DND-41 (cell line): Measurements from ENCODE around the gene KDM6A.
"Not testable (repeated sequence)": the region's sequence is repeated elsewhere in the genome, so short reads cannot be mapped to it uniquely, and the experiment has no call there.

ENCODE experiments used
- ATAC-seq: fragments of 200-7000 bp; cut with Tn5 transposase; 3 replicates; pipeline ENCODE4 v1.9.1; 2021; ENCODE audit warnings: low read depth; ENCODE audit not compliant: insufficient read depth
- DNase-seq: peaks from one replicate; pipeline ENCODE4 v3.0.0-alpha.2; 2020
- H2AFZ ChIP-seq: 2 replicates; pipeline ENCODE4 v1.6.0; 2012; ENCODE audit warnings: low read depth, low read length
- H3K27ac ChIP-seq: 2 replicates; pipeline ENCODE4 v1.5.1; 2012; ENCODE audit warnings: low read length, inconsistent platforms
- H3K27me3 ChIP-seq: fragments of 200-600 bp; sonication (generic); 2 replicates; pipeline ENCODE4 v1.6.0; 2012; ENCODE audit warnings: low read length, mild to moderate bottlenecking, inconsistent platforms; ENCODE audit not compliant: insufficient read depth, poor library complexity
- H3K36me3 ChIP-seq: 2 replicates; pipeline ENCODE4 v1.5.1; 2012; ENCODE audit warnings: low read length, inconsistent platforms; ENCODE audit not compliant: insufficient read depth
- H3K4me1 ChIP-seq: 2 replicates; pipeline ENCODE4 v1.5.1; 2012; ENCODE audit warnings: mild to moderate bottlenecking, low read length; ENCODE audit not compliant: insufficient read depth
- H3K4me2 ChIP-seq: 2 replicates; pipeline ENCODE4 v1.6.0; 2012; ENCODE audit warnings: mild to moderate bottlenecking, moderate library complexity, low read length, inconsistent platforms; ENCODE audit not compliant: insufficient read depth
- H3K4me3 ChIP-seq, 2 experiments: fragments of 200-600 bp in 1 of 2; shearing (Covaris generic) in 1 of 2; 2 replicates each; pipeline ENCODE4 v1.5.1; 2012 to 2016; ENCODE audit warnings: inconsistent platforms in 2 of 2, low read length in 2 of 2, mild to moderate bottlenecking in 2 of 2, low read depth in 1 of 2, moderate library complexity in 1 of 2
- H3K79me2 ChIP-seq: 2 replicates; pipeline ENCODE4 v1.6.0; 2012; ENCODE audit warnings: low read length, inconsistent platforms; ENCODE audit not compliant: insufficient read depth
- H3K9ac ChIP-seq: 2 replicates; pipeline ENCODE4 v1.6.0; 2012; ENCODE audit warnings: low read depth, mild to moderate bottlenecking, inconsistent platforms, low read length, moderate library complexity
- H3K9me3 ChIP-seq: 2 replicates; pipeline ENCODE4 v1.5.1; 2012; ENCODE audit warnings: low read length, moderate library complexity, mild to moderate bottlenecking, inconsistent platforms; ENCODE audit not compliant: insufficient read depth, severe bottlenecking
- H4K20me1 ChIP-seq: 2 replicates; pipeline ENCODE4 v1.6.0; 2012; ENCODE audit warnings: low read length; ENCODE audit not compliant: insufficient read depth
- EZH2 ChIP-seq: IDR thresholded peaks from 3 replicates; pipeline ENCODE4 v1.6.1; 2012; ENCODE audit warnings: borderline replicate concordance, low read depth, mild to moderate bottlenecking, moderate library complexity, low read length, inconsistent platforms; ENCODE audit not compliant: severe bottlenecking
- TF ChIP-seq, protein P1 (sequence below): IDR thresholded peaks from 2 replicates; pipeline ENCODE4 v1.5.1; 2012; ENCODE audit warnings: borderline replicate concordance, low read length, moderate library complexity, mild to moderate bottlenecking; ENCODE audit not compliant: poor library complexity, severe bottlenecking; ENCODE audit errors: extremely low read depth

KDM6A gene

DNA sequence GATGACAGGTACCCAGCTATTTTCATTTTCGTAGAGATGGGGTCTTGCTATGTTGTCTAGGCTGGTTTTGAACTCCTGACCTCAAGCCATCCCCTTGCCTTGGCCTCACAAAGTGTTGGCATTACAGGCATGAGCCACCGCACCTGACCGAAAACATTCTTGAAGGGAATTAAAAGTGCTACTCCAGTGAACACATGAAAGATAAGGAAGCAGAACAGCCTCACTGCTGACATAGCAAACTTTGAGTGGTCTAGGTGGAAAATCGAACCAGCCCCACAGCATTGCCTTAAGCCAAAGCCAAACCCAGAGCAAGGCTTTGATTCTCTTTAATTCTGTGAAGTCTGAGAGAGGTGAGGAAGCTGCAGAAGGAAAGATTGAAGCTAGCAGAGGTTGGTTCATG lies 65.1 kb downstream of the KDM6A start:
- no peak for TF ChIP-seq EZH2
- TF ChIP-seq, protein P1, sequence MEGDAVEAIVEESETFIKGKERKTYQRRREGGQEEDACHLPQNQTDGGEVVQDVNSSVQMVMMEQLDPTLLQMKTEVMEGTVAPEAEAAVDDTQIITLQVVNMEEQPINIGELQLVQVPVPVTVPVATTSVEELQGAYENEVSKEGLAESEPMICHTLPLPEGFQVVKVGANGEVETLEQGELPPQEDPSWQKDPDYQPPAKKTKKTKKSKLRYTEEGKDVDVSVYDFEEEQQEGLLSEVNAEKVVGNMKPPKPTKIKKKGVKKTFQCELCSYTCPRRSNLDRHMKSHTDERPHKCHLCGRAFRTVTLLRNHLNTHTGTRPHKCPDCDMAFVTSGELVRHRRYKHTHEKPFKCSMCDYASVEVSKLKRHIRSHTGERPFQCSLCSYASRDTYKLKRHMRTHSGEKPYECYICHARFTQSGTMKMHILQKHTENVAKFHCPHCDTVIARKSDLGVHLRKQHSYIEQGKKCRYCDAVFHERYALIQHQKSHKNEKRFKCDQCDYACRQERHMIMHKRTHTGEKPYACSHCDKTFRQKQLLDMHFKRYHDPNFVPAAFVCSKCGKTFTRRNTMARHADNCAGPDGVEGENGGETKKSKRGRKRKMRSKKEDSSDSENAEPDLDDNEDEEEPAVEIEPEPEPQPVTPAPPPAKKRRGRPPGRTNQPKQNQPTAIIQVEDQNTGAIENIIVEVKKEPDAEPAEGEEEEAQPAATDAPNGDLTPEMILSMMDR, result no peak
- no peaks in the 10 kb centered on the region for H3K4me1 ChIP-seq
- no peak for DNase-seq
- H3K9me3 ChIP-seq, result peaks cover 2% of the 10 kb centered on the region
- peaks cover 21% of the 10 kb centered on the region for H4K20me1 ChIP-seq
- H3K36me3 ChIP-seq, result no peaks in the 10 kb centered on the region
- no peak overlapping the region for H2AFZ ChIP-seq
- ATAC-seq, result no peak
- peaks cover 94% of the 10 kb centered on the region for H3K79me2 ChIP-seq
- no peak overlapping the region for H3K4me3 ChIP-seq
- H3K4me2 ChIP-seq, result no peak overlapping the region
- H3K27ac ChIP-seq, result no peak overlapping the region
- no peaks in the 10 kb centered on the region for H3K27me3 ChIP-seq
- H3K9ac ChIP-seq, result no peak overlapping the region

DNA sequence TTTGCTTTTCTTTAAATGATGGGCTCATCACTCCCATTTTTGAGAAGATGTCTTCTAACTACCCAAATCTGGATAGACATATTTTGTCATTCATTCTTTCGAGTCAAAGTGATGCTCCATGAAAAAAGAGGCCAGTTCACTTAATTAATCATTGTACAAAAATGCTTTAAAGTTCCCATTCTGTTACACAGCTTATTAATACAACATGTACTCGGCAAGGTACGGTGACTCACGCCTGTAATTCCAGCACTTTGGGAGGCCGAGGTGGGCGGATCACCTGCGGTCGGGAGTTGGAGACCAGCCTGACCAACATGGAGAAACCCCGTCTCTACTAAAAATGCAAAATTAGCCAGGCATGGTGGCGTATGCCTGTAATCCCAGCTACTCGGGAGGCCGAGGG lies 67.6 kb downstream of the KDM6A start:
- H3K9me3 ChIP-seq, result peaks cover 13% of the 10 kb centered on the region
- DNase-seq, H2AFZ ChIP-seq, H3K4me1 ChIP-seq, H3K36me3 ChIP-seq, H3K4me3 ChIP-seq, H3K27me3 ChIP-seq, H3K27ac ChIP-seq, H3K4me2 ChIP-seq, H3K9ac ChIP-seq, ATAC-seq: not testable (repeated sequence)
- peaks cover 94% of the 10 kb centered on the region for H3K79me2 ChIP-seq
- peaks cover 15% of the 10 kb centered on the region for H4K20me1 ChIP-seq

DNA sequence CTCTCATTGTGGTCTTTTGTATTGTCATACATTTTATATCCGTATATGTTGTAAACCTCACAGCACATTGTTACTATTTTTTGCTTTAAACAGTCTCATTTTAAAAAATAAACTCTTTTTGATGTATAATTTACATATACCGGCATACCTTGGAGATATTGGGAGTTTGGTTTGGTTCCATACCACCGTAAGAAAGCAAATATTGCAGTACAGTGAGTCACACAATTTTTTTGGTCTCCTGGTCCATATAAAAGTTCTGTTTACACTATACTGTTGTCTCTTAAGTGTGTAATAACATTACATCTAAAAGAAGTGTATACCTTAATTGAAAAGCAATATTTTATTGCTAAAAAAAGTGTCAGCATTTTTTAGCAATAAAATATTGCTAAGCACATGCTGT lies 70.0 kb downstream of the KDM6A start:
- no peak overlapping the region for H3K27ac ChIP-seq
- H4K20me1 ChIP-seq, result peaks cover 4% of the 10 kb centered on the region; the same call in 1 of the 2 replicates
- peaks cover 13% of the 10 kb centered on the region for H3K9me3 ChIP-seq
- H3K4me3 ChIP-seq, result no peak overlapping the region
- H3K27me3 ChIP-seq, result no peaks in the 10 kb centered on the region
- H3K36me3 ChIP-seq, result no peaks in the 10 kb centered on the region
- TF ChIP-seq, protein P1, result no peak
- TF ChIP-seq EZH2, result no peak
- DNase-seq, result no peak
- no peak overlapping the region for H3K4me2 ChIP-seq
- no peak overlapping the region for H2AFZ ChIP-seq
- H3K79me2 ChIP-seq, result peaks cover 94% of the 10 kb centered on the region
- H3K4me1 ChIP-seq, result no peaks in the 10 kb centered on the region
- H3K9ac ChIP-seq, result no peak overlapping the region
- ATAC-seq, result no peak

DNA sequence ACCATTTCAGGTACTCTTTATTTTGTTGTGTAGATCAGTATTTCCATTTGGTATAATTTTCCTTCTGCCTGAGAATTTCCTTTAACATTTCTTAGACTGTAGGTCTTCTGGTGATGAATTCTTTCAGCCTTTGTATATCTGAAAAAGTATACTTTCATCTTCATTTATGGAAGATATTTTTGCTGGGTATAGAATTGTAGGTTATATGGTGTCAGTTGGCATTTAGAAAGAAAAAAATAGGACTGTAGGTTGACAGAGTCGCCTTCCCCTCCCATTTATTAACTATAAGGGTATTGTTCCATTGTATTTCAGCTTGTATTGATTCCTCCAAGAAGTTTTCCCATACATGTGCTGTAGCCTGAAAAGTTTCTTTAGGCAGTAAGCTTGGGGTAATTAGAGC lies 71.9 kb downstream of the KDM6A start:
- H3K79me2 ChIP-seq, result peaks cover 94% of the 10 kb centered on the region
- ATAC-seq (no peak), DNase-seq (no peak)
- H4K20me1 ChIP-seq, result no peaks in the 10 kb centered on the region; the same call in 1 of the 2 replicates
- H3K4me1 ChIP-seq, result no peaks in the 10 kb centered on the region
- H3K9ac ChIP-seq, result no peak overlapping the region
- H3K36me3 ChIP-seq, result no peaks in the 10 kb centered on the region
- peaks cover 13% of the 10 kb centered on the region for H3K9me3 ChIP-seq
- TF ChIP-seq EZH2, result no peak
- TF ChIP-seq, protein P1, result no peak
- no peak overlapping the region for H3K4me2 ChIP-seq
- no peaks in the 10 kb centered on the region for H3K27me3 ChIP-seq
- no peak overlapping the region for H3K4me3 ChIP-seq
- H3K27ac ChIP-seq, result no peak overlapping the region
- no peak overlapping the region for H2AFZ ChIP-seq
